H4 (cell line): Measurements from ENCODE around the gene ARL9. TPM values are rescaled to one million over a fixed set of nuclear protein-coding genes. Genes with fewer than 3 reads are reported as not detected.
A peak's percentile ranks its signal among the peaks of the same experiment; 100 is the strongest.

Source experiments
- DNase-seq: peaks from one replicate; pipeline ENCODE4 v3.0.0-alpha.2; 2015; ENCODE audit warnings: low spot score
- total RNA-seq: library from RNA; depleted of rRNA; stranded (reverse); fragments of >200 nt; shearing (Covaris generic); gene quantifications from 2 replicates; pipeline ENCODE4 v1.2.3, GENCODE V29; 2014; rRNA removed

Gene ARL9
- not detected in 2 replicates for total RNA-seq

GRCh38 chr4:56505269-56506130 lies at the start of gene ARL9:
Gene ARL9, plus strand, starts transcription at chr4:56505791. Its CDS starts 72 bp downstream, at chr4:56505863.
- DNase-seq = no peak

GRCh38 chr4:56460085-56460484 lies 45.5 kb upstream of the ARL9 start:
- no peak for DNase-seq

- no peak for DNase-seq
These were observed 43.4 kb upstream of the ARL9 start for GRCh38 chr4:56462157-56462556.

- no peak for DNase-seq
These were observed 41.9 kb upstream of the ARL9 start for GRCh38 chr4:56463711-56464110.

GRCh38 chr4:56464581-56464980 lies 41.0 kb upstream of the ARL9 start:
- no peak for DNase-seq

GRCh38 chr4:56465599-56466295 lies 39.8 kb upstream of the ARL9 start:
- DNase-seq = no peak

- DNase-seq = peak; percentile 42
These were observed 39.3 kb upstream of the ARL9 start for GRCh38 chr4:56466296-56466761.

GRCh38 chr4:56466910-56467283 lies 38.7 kb upstream of the ARL9 start:
- DNase-seq = no peak

GRCh38 chr4:56467284-56468096 lies 38.1 kb upstream of the ARL9 start, which contains the start of gene SRP72:
Gene SRP72, plus strand, starts transcription at chr4:56467617. Its CDS starts 19 bp downstream, at chr4:56467636.
- DNase-seq = peak; percentile 84

- peak; percentile 31 for DNase-seq
These were observed 37.5 kb upstream of the ARL9 start for GRCh38 chr4:56468097-56468422.

- no peak for DNase-seq
These were observed 35.9 kb upstream of the ARL9 start for GRCh38 chr4:56469489-56470210.

GRCh38 chr4:56475917-56476316 lies 29.7 kb upstream of the ARL9 start:
- DNase-seq = no peak

- no peak for DNase-seq
These were observed 28.3 kb upstream of the ARL9 start for GRCh38 chr4:56477192-56477702.

GRCh38 chr4:56480691-56481090 lies 24.9 kb upstream of the ARL9 start:
- no peak for DNase-seq

GRCh38 chr4:56496241-56496640 lies 9.3 kb upstream of the ARL9 start:
- DNase-seq = no peak

GRCh38 chr4:56511098-56511497 lies 5.5 kb downstream of the ARL9 start:
- no peak for DNase-seq

- no peak for DNase-seq
These were observed 6.6 kb downstream of the ARL9 start for GRCh38 chr4:56512166-56512565.

- no peak for DNase-seq
These were observed 7.9 kb downstream of the ARL9 start for GRCh38 chr4:56513517-56513916.

GRCh38 chr4:56530269-56531148 lies 24.9 kb downstream of the ARL9 start:
- DNase-seq = peak; percentile 57

GRCh38 chr4:56531149-56531770 lies 25.7 kb downstream of the ARL9 start:
- no peak for DNase-seq
